OCI-LY3 (cell line): Measurements from ENCODE around the gene ARSJ.

ENCODE experiments used
- EZH2phosphoT487 ChIP-seq: fragments of 200-600 bp; shearing (Covaris generic); IDR thresholded peaks from 2 replicates; pipeline ENCODE4 v1.6.1; 2018; ENCODE audit warnings: antibody characterized with exemption, mixed run types, low read depth
- TF ChIP-seq, protein P1 (sequence below): fragments of 200-600, 300-600 bp; sonication (generic); IDR thresholded peaks from 2 replicates; pipeline ENCODE4 v1.5.1; 2014; ENCODE audit warnings: antibody characterized with exemption, low read length, low read depth

DNA sequence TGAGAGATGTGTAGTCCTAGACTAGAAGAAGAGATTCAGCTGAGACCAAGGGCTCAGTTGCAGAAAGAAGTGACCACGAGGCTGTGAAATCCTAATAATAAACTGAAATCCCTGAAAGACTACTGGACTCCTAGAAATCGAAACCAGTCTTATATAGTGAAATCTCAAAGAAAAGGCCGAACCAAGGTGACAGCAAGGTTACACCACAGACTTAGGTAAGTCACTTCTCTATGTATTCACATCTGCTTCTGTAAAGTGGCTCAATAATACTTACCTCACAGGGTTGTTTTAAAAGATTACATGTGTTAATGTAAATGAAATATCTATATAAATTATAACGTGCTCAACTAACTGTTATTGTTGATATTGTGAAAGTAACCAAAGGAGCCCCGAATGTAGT lies 60.3 kb downstream of the ARSJ start:
- TF ChIP-seq, protein P1, sequence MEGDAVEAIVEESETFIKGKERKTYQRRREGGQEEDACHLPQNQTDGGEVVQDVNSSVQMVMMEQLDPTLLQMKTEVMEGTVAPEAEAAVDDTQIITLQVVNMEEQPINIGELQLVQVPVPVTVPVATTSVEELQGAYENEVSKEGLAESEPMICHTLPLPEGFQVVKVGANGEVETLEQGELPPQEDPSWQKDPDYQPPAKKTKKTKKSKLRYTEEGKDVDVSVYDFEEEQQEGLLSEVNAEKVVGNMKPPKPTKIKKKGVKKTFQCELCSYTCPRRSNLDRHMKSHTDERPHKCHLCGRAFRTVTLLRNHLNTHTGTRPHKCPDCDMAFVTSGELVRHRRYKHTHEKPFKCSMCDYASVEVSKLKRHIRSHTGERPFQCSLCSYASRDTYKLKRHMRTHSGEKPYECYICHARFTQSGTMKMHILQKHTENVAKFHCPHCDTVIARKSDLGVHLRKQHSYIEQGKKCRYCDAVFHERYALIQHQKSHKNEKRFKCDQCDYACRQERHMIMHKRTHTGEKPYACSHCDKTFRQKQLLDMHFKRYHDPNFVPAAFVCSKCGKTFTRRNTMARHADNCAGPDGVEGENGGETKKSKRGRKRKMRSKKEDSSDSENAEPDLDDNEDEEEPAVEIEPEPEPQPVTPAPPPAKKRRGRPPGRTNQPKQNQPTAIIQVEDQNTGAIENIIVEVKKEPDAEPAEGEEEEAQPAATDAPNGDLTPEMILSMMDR, result no peak
- no peak for TF ChIP-seq EZH2phosphoT487
